NCI-H2107 treated with DMSO at 0.1 percent for 48 hours (cell line): ENCODE data around the gene GULP1.

ENCODE experiments used
- DNase-seq: peaks from one replicate; lab custom pipeline; 2025; ENCODE audit not compliant: unreplicated experiment; lab: John Stamatoyannopoulos, UW

The GULP1 gene

DNA sequence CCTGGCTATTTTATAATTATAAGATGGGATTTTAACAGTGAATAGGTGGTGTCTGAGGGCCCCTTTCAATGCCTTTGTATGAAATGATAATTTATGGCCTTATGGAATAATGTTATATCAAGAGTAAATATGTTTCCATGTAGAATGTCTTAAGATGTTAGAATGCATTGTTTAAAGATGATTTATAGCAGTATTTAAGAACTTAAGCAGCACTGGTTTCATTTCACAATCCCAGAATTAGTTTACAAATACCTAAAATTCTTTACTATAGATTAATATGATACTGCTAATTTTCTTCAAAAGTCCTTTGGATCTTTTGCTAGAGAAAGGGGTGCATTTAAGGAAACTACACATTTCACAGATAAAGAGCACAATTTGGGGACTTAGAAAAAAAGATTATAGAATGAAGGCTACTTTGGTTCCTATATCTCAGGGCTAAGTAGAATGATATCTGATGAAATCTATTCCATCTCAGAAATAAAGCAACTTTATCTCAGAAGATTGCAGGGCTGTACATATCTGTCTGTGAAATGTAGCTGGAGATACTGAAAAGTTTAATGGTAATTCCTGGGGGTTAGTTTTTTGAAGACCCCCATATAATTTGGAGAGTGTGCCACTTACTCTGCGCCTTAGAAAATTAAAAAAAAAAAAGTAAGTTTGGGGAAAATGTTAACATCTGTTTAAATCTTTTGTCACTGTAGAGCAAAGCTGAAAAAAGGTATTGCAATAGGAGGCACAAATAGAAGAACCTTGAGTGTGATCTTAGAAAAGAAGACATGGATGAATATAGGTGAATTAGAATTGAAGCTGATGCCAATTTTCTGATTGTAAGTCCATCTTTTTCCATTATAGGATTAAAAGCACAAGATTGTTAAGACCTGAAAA lies 123.4 kb downstream of the GULP1 start:
- DNase-seq: no peak

DNA sequence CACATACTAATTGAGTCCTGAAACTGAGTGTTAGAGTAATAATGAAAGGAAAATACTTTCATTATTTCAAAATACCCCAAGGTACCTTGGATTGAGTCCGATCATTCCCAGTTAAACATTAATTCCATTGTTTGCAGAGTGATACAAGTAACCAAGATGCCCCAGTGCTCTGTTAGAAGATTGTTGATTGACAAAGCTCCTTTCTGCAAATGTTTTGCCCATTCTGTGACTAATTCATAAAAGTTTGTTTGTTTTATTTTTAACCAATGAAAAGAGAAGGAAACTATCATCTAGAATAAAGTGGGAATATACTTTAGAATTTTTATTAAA lies 124.0 kb downstream of the GULP1 start:
- DNase-seq: no peak

DNA sequence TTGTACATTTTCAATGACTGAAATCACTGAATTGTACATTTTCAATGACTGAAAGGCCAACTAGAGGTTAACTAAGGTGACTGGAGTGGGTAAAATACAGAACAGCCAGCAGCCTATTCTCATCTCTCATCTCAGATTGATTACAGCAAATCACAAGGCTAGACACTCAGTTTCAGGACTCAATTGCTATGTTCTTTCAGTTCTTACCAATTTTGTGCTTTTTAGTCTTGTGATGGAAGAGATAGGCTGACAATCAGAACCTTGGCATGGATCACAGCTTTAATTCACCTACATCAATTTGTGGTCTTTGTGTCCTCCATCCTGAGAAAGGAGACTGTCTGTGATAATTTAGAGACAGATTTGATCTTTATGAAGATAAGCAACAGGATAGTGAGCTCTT lies 124.7 kb downstream of the GULP1 start:
- no peak for DNase-seq

DNA sequence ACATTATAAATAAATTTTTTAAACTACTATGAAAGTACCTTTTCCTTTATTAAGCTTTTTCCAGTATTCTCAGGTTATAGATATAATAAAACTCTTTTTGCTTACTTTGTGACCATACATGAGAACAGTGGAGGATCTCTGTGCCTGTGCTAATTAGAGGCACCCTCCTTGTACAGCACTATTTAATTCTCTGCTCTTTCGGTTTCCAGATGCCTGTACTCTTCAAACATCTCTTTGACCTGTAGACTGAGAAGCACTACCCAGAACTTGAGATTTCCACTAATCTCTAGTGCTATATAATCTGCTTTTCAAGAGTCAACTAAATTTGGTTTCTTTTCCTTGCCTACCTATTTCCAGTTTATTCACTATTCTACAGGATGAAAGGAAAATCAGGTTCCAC lies 131.1 kb downstream of the GULP1 start:
- no peak for DNase-seq

- no peak for DNase-seq
Measured at GRCh38 chr2:188425266-188425665, 133.6 kb downstream of the GULP1 start.

DNA sequence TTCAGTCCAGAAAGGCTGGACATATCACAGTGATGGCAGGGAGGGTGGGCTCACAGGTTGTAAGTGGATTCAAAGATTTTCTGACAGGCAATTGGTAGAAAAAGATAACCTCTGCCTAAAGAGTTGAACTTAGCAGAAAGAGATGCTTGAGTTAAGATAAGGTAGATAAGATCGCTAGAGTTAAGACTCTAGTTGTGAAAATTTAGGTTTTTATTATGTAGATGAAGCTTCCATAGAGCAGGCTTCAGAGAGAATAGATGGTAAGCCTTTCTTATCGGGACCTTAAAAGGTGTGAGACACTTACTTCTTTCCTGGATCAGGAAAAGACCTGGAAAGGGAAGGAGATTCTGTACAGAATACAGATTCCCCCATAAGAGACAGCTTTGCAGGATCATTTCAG lies 134.4 kb downstream of the GULP1 start:
- no peak for DNase-seq

GRCh38 chr2:188430705-188431104 lies 139.0 kb downstream of the GULP1 start:
- no peak for DNase-seq

DNA sequence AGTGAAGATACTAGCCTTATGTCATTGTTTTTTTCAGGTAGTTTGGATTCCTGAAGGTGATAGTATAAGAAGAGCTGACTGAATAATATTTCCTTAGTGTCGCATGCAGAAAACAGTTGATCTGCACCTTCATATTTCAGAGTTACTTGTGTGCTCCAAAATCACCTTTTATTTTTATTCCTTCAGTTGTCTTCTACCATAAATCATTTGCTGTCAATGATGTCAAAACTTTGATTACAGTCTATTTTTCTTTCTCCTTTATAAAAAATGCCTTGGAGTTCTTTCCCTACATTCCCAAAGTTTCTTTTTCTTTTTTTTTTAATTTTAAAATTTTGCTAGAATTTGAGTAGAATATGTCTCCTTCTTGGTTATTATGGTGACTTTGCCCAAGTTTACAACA lies 142.3 kb downstream of the GULP1 start:
- DNase-seq: no peak

- DNase-seq: no peak
Measured at GRCh38 chr2:188435115-188435514, 143.4 kb downstream of the GULP1 start.

DNA sequence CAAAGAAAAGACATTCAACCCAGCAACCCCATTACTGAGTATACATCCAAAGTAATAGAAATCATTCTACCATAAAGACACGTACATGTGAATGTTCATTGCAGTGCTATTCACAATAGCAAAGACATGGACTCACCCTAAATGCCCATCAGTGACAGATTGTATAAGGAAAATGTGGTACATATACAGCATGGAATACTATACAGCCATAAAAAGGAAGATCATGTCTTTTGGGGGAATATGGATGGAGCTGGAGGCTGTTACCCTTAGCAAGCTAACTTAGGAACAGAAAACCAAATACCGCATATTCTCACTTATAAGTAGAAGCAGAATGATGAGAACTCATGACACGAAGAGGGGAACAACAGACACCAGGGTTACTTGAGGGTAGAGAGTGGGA lies 145.9 kb downstream of the GULP1 start:
- no peak for DNase-seq

- no peak for DNase-seq
Measured at GRCh38 chr2:188439986-188440385, 148.3 kb downstream of the GULP1 start.

GRCh38 chr2:188440849-188441248 lies 149.2 kb downstream of the GULP1 start:
- DNase-seq: no peak

DNA sequence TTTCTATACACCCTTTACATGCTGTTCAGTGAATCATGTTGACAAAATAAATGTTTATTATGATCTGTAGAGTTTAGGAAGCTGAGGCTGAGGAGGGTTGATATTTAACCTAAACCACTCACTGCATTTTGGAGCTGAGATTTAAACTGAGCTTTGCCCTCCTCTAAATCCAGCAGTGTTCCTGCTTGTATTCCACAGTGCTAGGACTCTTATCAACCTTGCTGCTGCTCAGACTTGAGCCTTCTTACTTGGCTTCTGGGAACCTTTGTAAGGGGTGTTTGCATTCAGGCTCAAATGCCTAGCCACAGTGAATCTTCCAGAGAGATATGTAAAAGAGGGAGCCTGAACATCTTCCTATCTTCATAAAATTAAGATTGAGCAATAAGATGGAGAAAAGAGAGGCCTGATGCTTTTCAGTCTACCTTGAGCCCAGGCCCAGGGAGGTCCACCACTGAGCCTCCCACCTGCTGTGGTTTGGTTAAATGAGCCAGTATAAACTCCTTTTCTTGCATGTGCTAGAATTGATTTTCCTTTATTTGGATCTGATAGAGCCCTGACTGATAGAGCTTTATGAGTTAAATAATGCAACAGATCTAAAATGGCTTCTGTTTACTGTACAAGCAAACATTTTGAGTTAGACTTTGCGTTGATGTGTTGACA lies 149.7 kb downstream of the GULP1 start:
- DNase-seq: no peak

DNA sequence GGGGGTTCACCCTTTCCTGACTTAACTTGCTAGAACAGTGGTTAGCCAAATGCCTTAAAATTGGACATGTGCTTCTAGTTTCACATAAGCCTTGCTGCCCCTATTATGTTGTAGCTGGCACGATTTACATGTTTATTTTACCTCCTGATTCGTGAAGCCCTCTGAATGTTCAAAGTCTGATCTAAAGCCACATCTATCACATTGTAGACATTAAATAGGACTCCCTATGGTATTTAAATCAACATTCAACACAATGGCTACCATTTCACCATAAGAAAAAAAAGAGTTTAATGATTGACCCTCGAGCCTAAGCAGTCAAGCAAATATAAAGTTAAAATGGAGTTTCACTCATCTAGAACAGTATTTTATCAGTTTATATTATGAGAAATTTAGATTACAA lies 151.5 kb downstream of the GULP1 start:
- DNase-seq: no peak

- no peak for DNase-seq
Measured at GRCh38 chr2:188444106-188444835, 152.6 kb downstream of the GULP1 start.

DNA sequence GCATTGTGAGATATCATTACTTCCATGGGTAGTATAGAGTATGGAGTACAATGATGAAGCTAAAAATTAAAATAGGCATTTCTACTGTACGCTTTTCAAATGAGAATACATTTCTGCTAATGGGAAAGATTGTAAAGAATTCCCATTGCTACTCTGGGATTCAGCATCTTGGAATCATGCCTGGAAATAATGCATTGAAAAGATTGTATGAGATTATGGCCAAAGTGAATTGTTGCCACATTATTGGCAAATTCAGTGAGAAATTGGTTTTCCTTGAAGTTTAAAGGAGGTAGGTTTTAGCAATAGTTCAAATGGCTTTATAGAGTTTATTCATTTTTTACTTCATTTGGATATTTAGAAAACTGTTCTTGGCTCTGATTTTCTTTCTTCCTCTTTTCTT lies 157.9 kb downstream of the GULP1 start:
- no peak for DNase-seq

DNA sequence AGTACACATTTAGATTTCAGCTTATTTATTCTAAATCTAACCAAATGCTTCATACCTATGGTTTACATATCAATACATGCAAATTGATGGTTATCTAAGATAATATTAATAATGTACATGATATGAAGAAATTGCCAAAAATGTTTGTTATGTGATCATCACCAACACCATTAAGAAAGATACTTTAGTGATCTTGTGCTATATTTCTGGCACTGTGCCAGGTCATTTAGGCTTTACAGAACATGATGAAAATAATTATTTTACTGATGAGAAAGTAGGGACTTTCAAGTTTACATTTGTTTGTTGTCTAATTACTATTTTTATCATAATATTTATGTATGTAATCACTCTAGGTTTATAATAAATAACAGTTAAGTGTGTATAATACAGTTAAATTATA lies 158.3 kb downstream of the GULP1 start:
- DNase-seq: no peak

GRCh38 chr2:188450732-188451483 lies 159.2 kb downstream of the GULP1 start:
- no peak for DNase-seq

- no peak for DNase-seq
Measured at GRCh38 chr2:188452084-188452483, 160.4 kb downstream of the GULP1 start.

DNA sequence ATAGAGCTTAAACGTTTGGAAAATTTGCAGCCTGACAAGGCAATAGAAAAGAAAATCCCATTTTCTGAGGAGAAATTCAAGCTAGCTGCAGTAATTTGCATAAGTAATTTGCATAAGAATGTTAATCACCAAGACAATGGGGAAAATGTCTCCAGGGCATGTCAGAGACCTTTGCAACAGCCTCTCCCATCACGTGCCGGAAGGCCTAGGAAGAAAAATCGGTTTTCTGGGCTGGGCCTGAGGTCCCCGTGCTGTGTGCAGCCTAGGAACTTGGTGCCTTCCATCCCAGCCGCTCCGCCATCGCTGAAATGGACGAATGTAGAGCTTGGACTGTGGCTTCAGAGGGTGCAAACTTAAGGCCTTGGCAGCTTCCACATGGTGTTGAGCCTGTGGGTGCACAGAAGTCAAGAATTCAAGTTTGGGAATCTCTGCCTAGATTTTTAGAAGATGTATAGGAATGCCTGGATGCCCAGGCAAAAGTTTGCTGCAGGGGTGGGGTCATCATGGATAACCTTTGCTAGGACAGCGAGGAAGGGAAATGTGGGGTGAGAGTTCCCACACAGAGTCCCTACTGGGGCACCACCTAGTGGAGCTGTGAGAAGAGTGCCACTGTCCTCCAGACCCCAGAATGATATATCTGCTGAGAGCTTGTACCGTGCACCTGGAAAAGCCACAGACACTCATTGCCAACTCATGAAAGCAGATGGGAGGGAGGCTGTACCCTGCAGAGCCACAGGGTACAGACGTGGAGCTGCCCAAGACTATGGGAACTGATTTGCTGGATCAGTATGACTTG lies 164.6 kb downstream of the GULP1 start:
- no peak for DNase-seq

DNA sequence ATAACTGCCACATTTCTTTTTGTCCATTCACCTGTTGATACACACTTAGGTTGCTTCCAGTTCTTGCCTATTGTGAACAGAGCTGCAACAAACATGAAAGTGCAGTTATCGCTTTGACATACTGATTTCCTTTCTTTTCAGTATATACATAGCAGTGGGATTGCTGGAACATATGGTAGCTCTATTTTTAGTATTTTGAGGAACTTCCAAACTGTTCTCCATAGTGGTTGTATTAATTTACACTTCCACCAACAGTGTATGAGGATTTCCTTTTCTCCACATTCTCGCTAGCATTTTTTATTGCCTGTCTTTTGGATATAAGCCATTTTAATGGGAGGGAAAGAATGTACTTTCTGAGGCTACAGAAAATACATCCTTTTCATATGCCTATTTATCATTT lies 167.4 kb downstream of the GULP1 start:
- DNase-seq: no peak
